Lower lobe of right lung (tissue), 2 donors: ENCODE results near the gene CRTC3. TPM values are rescaled to one million over a fixed set of nuclear protein-coding genes. Genes with fewer than 3 reads are reported as not detected.
A peak's percentile ranks its signal among the peaks of the same experiment; 100 is the strongest.
"Not testable (repeated sequence)": the region's sequence is repeated elsewhere in the genome, so short reads cannot be mapped to it uniquely, and the experiment has no call there.

Experiments used
- ATAC-seq, 2 donors: fragments of 200-7000 bp; cut with Tn5 transposase; one replicate each; pipeline ENCODE4 v1.9.1; 2020 to 2022; ENCODE audit warnings: mild to moderate bottlenecking in 2 of 2, moderate library complexity in 2 of 2
- DNase-seq: peaks from one replicate; pipeline ENCODE4 v3.0.0-alpha.2; 2020
- H3K27ac ChIP-seq: fragments of 200-600 bp; one replicate; pipeline ENCODE4 v1.8.0; 2022
- H3K27me3 ChIP-seq: fragments of 200-600 bp; one replicate; pipeline ENCODE4 v1.8.0; 2022; ENCODE audit warnings: low read depth
- H3K36me3 ChIP-seq: fragments of 200-600 bp; one replicate; pipeline ENCODE4 v1.8.0; 2022; ENCODE audit warnings: mild to moderate bottlenecking
- H3K4me1 ChIP-seq: fragments of 200-600 bp; one replicate; pipeline ENCODE4 v1.8.0; 2022
- H3K4me3 ChIP-seq: fragments of 200-600 bp; one replicate; pipeline ENCODE4 v1.8.0; 2022; ENCODE audit warnings: mild to moderate bottlenecking
- H3K9me3 ChIP-seq: fragments of 200-600 bp; one replicate; pipeline ENCODE4 v1.8.0; 2022
- CTCF ChIP-seq: fragments of 200-600 bp; IDR thresholded peaks from one replicate; pipeline ENCODE4 v1.8.0; 2022; ENCODE audit warnings: antibody characterized with exemption, mild to moderate bottlenecking
- intact Hi-C: fragments of 100-400 bp; cut with DNase I; formaldehyde crosslinking; loops from one replicate; pipeline ENCODE4 v1.11.0; 2022
- total RNA-seq: library from RNA; stranded (reverse); fragmentation: NEBNext Ultra II Directional; extraction: Animal tissue kit (Norgen Biotek cat#: 25700); gene quantifications from one replicate; pipeline ENCODE4 v1.2.1, GENCODE V29; 2021
- donor health status: DM: no; HTN: yes; CAD: no; lungs with severe emphysema.

CRTC3 gene
- total RNA-seq, 1 donor from 2014 or later: 40.6 TPM

GRCh38 chr15:90523373-90523772, 6.3 kb upstream of the CRTC3 start:
- Histone ChIP-seq H3K4me1 (no peaks in the 10 kb centered on the region), H3K27me3 (no peaks in the 10 kb centered on the region), H3K27ac (no peak overlapping the region), H3K4me3 (no peak overlapping the region), H3K36me3 (no peaks in the 10 kb centered on the region), H3K9me3 (no peaks in the 10 kb centered on the region)
- DNase-seq (no peak), ATAC-seq (no peak)
- intact Hi-C loops: no loop called here
- no peak for TF ChIP-seq CTCF

- H3K36me3 ChIP-seq, ATAC-seq, H3K27ac ChIP-seq, H3K27me3 ChIP-seq, DNase-seq, intact Hi-C loops, H3K9me3 ChIP-seq, H3K4me1 ChIP-seq, H3K4me3 ChIP-seq: not testable (repeated sequence)
Observed at GRCh38 chr15:90524018-90524803, 5.5 kb upstream of the CRTC3 start.

- no peak for DNase-seq
- no peak for ATAC-seq
Observed at GRCh38 chr15:90529011-90529370, 732 bp upstream of the CRTC3 start.

GRCh38 chr15:90530250-90531051, 728 bp downstream of the CRTC3 start:
- intact Hi-C loops: no loop called here
- Histone ChIP-seq H3K36me3 (no peaks in the 10 kb centered on the region), H3K9me3 (no peaks in the 10 kb centered on the region), H3K4me3 (peak overlapping the region; percentile 89), H3K27me3 (no peaks in the 10 kb centered on the region), H3K4me1 (peaks cover 22% of the 10 kb centered on the region), H3K27ac (peak overlapping the region; percentile 89)
- no peak for TF ChIP-seq CTCF
- DNase-seq (peak; percentile 72), ATAC-seq (peak; percentile 71 to 83)

More at GRCh38 chr15:90529011-90529370, 732 bp upstream of the CRTC3 start:
- no peaks in the 10 kb centered on the region for H3K9me3 ChIP-seq
- peak overlapping the region; percentile 89 for H3K27ac ChIP-seq
- H3K36me3 ChIP-seq: no peaks in the 10 kb centered on the region
- intact Hi-C loops: no loop called here
- H3K27me3 ChIP-seq: no peaks in the 10 kb centered on the region
- peak overlapping the region; percentile 89 for H3K4me3 ChIP-seq
- no peak for TF ChIP-seq CTCF
- H3K4me1 ChIP-seq: peaks cover 22% of the 10 kb centered on the region

- H3K4me3 ChIP-seq: peak overlapping the region; percentile 89
- H3K36me3 ChIP-seq: no peaks in the 10 kb centered on the region
- no peak for TF ChIP-seq CTCF
- no peak overlapping the region for H3K27ac ChIP-seq
- intact Hi-C loops: no loop called here
- no peak for DNase-seq
- ATAC-seq: no peak
- no peaks in the 10 kb centered on the region for H3K27me3 ChIP-seq
- H3K4me1 ChIP-seq: peaks cover 28% of the 10 kb centered on the region
- no peaks in the 10 kb centered on the region for H3K9me3 ChIP-seq
Observed at GRCh38 chr15:90531147-90531546, 1.4 kb downstream of the CRTC3 start.

GRCh38 chr15:90535254-90535653, 5.5 kb downstream of the CRTC3 start:
- Histone ChIP-seq H3K9me3 (no peaks in the 10 kb centered on the region), H3K36me3 (peaks cover 10% of the 10 kb centered on the region), H3K4me3 (no peak overlapping the region), H3K4me1 (peaks cover 24% of the 10 kb centered on the region), H3K27ac (no peak overlapping the region), H3K27me3 (no peaks in the 10 kb centered on the region)
- no peak for TF ChIP-seq CTCF
- no peak for DNase-seq
- intact Hi-C loops: no loop called here
- no peak for ATAC-seq
